Ramos (cell line): Measurements from ENCODE around the gene ANKRD17.
"Not testable (repeated sequence)": the region's sequence is repeated elsewhere in the genome, so short reads cannot be mapped to it uniquely, and the experiment has no call there.

Experiments used
- in situ Hi-C: fragments of 300-500 bp; cut with MboI; formaldehyde crosslinking; loops from one replicate; pipeline ENCODE4 v1.14.3; 2022; ENCODE audit warnings: low sequenced_read_pairs; ENCODE audit not compliant: unreplicated experiment

The ANKRD17 gene, protein sequence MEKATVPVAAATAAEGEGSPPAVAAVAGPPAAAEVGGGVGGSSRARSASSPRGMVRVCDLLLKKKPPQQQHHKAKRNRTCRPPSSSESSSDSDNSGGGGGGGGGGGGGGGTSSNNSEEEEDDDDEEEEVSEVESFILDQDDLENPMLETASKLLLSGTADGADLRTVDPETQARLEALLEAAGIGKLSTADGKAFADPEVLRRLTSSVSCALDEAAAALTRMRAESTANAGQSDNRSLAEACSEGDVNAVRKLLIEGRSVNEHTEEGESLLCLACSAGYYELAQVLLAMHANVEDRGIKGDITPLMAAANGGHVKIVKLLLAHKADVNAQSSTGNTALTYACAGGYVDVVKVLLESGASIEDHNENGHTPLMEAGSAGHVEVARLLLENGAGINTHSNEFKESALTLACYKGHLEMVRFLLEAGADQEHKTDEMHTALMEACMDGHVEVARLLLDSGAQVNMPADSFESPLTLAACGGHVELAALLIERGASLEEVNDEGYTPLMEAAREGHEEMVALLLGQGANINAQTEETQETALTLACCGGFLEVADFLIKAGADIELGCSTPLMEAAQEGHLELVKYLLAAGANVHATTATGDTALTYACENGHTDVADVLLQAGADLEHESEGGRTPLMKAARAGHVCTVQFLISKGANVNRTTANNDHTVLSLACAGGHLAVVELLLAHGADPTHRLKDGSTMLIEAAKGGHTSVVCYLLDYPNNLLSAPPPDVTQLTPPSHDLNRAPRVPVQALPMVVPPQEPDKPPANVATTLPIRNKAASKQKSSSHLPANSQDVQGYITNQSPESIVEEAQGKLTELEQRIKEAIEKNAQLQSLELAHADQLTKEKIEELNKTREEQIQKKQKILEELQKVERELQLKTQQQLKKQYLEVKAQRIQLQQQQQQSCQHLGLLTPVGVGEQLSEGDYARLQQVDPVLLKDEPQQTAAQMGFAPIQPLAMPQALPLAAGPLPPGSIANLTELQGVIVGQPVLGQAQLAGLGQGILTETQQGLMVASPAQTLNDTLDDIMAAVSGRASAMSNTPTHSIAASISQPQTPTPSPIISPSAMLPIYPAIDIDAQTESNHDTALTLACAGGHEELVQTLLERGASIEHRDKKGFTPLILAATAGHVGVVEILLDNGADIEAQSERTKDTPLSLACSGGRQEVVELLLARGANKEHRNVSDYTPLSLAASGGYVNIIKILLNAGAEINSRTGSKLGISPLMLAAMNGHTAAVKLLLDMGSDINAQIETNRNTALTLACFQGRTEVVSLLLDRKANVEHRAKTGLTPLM (N-terminal part only)

DNA sequence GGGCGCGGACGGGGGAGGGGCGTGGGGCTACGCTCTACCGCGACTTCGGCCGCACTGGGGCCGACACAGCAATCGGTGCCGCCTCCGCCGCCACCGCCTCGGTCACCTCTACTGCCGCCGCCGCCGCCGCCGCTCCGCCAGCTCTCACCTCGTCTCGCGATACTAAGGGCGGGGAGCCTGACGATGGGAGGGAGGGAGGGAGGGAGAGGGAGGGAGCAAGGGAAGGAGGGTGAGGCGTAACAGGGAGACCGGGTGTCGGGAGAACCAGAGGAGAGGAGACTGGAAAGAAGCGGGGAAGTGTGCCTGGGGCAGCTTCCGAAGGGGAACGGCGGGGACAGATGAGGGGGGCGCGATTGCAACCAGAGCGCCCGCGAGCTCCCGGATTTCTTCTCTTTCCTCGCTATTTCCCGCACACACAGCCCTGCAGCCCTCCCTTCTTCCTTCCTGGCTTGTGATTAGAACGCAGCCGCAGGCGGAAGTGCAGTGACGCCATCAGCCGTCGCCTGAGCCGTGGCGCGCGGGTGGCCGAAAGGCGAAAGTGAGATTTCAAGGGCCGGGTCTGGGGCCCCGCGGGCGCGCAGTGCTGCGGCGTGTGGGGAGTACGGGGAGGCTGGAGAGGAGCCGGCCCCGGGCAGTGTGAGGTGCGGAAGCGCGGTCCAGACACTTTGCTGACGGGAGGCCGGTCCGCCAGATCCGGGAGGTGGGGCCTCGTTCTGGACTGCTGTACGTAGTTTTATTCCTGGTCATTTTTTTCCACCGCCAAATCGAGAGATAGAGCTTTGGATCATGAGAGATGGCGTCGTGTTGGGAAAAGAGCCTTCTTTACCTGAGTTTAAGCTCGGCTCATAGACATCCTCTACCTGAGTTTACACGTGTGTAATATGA lies at the start of gene ANKRD17:
Gene ANKRD17 (minus strand): TSS at position 113 of the 885 bp plus-strand sequence. CDS start 130 bp downstream, outside the sequence.
- in situ Hi-C loops = loop anchor here (10.0 kb wide), 2 partner anchors 124 to 184 kb away; no protein-coding TSS in a partner anchor

DNA sequence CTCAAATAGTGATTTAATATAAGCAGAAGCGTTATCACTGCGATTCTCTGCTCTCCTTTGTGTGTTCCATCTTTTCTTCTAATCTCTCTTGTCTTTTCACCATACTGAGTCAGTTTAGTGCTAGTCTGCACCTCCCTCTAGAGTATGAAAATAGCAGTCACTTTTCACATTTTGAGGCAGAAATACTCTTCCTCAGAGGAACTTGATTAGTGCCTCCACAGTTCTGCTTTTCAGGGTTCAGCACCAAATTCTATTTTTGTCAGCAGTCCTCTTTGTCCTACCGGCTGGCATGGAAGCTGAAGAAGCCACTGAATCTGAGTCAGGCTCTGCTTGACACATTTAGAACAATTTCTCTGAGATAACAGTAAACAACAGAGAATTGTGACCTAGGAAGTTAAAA lies 49.7 kb upstream of the ANKRD17 start:
- in situ Hi-C loops = no loop called here

DNA sequence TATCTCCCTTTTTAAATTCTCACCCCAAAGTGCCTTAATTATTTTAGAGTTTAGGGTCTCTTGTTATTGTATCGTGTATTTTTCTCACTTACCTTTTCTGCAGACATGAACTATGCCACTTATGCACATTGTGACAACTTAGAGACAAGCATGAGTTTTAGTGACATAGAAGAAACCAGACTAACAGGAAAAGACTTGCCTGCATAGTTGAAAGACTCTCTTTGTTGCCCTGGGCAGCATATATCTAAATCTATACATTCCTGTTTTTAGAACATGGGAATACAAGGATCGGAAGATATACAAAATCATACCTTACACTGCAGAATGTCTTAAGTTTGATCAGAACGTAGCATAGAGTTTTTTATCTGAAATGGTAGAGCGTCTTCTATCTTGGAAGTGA lies 45.1 kb upstream of the ANKRD17 start:
- in situ Hi-C loops = no loop called here

DNA sequence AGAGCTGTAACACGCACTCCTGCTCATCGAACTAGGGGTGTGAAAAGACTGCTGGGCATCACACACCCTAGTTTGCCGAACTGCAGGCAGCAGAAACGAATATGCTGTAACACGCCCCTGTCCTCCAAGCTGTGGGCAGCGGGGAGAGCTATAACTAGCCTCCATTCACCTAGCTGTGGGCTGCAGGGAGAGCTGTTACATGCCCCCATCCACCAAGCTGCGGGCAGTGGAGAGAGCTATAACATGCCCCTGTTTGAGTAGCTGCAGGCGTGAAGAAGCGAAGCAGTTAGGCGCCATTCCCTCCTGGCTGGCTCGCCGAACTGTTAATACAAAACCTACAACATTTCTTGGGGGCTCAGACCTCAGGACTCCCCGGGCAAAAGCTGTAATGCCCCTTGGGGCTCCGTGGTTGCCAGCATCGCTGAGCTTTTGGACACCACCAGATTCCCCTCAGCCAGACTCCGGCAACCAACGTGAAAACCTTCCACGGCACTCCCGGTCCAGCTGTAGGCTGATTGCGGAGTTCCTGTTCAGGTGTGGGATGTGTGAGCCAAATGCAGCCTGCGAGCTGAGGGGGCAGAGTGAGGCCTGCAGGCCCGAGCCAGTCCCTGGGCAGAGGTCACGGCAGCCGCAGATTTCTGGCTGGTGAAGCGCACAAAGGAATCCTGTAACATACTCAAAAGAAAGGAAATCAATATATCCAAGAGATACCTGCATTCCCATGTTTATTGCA lies 41.1 kb upstream of the ANKRD17 start:
- in situ Hi-C loops = no loop called here

DNA sequence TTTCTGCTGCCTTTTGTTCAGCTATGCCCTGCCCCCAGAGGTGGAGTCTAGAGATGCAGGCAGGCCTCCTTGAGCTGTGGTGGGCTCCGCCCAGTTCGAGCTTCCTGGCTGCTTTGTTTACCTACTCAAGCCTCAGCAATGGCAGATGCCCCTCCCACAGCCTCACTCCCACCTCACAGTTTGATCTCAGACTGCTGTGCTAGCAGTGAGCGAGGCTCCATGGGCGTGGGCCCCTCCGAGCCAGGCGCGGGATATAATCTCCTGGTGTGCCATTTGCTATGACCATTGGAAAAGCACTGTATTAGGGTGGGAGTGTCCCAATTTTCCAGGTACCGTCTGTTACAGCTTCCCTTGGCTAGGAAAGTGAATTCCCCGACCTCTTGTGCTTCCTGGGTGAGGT lies 34.1 kb upstream of the ANKRD17 start:
- in situ Hi-C loops = not testable (repeated sequence)

DNA sequence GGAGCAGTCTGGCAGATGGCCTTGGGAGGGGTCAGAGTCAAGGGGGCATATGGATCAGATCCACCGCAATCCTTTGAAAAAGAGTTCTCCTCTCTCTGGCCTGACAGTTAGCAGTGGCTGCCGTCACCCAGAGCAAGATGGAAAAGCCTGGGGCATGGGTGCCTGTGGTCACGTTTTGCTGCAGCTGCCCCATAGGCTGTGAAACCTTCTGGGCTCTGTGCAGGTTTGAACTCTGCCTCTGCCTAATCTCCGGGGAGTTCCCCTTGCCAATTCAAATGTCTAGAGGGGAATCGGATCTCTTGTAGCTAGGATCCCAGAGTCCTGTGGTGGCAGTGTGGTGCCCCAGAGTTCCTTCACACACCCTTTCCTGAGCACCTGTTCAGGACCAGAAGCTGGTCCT lies 23.4 kb upstream of the ANKRD17 start:
- in situ Hi-C loops = no loop called here

DNA sequence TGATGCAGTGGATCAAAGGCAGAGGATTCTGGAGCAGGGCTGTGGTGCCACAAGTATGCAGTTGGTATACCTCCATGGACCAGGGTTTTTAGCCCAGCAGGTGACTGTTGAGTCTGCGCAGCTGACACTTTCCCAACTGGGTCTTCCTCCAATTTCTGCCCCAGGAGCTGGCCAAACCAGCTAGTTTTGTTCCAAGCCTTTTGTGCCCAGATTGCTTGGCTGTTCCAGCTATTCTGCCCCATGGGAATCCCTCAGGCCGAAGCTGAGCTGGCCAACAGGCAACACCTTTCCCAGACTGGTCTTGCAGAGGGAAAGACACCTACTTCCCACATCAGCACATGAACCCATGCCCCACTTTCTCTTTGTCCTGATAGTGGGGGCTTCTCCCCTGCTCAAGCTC lies 22.8 kb upstream of the ANKRD17 start:
- in situ Hi-C loops = no loop called here

DNA sequence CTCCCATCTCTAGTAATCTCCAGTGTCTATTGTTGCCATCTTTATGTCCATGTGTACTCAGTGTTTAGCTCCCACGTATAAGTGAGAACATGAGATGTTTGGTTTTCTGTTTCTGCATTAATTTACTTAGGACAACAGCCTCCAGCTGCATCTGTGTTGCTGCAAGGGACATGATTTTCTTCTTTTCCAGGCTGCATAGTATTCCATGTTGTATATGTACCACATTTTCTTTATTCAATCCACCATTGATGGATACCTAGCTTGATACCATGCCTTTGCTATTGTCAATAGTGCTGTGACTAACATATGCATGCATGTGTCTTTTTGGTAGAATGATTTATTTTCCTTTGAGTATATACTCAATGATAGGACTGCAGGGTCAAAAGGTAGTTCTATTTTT lies 18.6 kb upstream of the ANKRD17 start:
- in situ Hi-C loops = no loop called here

DNA sequence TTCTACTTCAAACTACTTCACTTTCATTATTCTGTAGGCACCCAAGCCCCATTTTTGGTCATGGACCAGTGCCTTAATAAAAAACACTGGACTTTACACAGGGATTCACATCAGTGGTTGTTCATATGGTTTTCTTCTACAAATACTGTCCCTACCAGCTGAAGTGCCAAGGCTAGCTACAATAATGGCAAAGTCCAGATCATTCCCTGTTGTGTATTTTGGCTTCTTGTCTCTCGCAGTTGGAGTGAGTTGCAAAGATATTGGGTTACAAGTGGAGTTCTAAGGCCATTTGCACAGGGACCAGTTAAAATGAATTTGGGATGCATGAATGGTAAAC lies 16.7 kb upstream of the ANKRD17 start:
- in situ Hi-C loops = no loop called here

DNA sequence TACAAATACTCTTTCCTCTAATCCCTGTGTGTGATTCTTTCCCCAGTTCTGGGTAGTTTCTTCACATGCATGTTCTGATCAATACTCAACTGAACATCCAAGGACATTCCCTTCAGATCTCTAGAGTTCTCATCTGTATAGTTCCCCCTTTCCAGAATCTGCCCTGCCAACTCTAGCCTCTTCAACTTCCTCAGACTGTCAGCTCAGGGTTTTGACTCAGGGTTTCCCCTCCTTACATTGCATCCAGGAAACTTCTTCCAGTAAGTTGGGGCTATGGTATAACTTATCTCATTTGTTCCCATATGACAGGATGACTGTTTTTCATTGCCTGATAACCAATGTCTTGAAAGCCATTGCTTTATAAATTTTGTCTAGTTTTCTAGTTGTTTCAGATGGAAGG lies 14.2 kb upstream of the ANKRD17 start:
- in situ Hi-C loops = no loop called here

DNA sequence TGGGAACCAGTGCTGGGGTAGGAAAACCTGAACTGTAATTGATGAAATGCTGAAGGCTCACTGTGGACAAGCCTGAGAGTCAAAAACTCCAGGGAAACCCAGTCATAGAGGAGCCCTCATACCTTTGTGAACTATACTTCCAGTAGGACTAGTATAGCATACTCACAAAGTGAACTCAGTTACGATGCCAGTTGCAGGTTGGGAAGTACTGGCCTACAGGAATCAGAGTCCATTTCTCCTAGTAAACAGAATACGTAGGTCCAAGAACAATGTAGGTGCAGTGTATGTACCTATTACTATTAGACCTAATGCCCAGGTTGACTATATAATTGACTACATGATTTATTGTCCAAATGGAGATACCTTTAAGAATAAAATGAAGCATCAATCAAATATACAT lies 8.5 kb upstream of the ANKRD17 start:
- in situ Hi-C loops = no loop called here

DNA sequence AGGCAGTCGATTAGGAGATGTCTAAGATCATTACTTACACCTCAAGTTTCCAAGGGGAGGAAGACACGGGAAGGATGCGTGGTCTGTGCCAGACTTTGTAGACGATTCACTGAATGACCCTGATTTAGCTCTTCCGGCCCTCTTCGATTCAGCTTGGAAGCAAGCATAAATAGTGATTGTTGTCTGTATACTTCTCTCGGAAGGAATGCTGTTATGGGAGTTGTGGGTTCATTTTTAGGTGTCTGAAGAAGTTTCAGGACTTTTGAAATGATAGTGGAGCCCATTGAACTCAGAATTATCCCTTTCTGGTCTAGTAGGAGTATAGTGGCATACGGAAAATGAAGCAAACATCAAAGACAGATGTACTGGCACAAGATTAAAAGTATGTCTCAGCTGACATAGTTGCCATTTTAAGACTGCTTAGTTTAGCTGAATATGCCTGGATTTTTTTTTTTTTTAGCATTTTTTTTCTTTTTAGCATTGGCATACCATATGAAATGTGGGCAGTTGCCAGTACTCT lies 1.0 kb upstream of the ANKRD17 start:
- in situ Hi-C loops = loop anchor here (10.0 kb wide), 2 partner anchors 125 to 185 kb away; no protein-coding TSS in a partner anchor

DNA sequence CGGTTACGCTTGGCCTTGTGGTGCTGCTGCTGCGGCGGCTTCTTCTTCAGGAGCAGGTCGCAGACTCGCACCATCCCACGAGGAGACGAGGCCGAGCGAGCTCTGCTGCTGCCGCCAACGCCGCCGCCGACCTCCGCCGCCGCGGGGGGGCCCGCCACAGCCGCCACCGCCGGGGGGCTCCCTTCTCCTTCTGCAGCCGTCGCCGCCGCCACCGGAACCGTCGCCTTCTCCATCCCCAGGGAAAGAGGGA lies 237 bp downstream of the ANKRD17 start:
- in situ Hi-C loops = loop anchor here (10.0 kb wide), 2 partner anchors 124 to 184 kb away; no protein-coding TSS in a partner anchor

DNA sequence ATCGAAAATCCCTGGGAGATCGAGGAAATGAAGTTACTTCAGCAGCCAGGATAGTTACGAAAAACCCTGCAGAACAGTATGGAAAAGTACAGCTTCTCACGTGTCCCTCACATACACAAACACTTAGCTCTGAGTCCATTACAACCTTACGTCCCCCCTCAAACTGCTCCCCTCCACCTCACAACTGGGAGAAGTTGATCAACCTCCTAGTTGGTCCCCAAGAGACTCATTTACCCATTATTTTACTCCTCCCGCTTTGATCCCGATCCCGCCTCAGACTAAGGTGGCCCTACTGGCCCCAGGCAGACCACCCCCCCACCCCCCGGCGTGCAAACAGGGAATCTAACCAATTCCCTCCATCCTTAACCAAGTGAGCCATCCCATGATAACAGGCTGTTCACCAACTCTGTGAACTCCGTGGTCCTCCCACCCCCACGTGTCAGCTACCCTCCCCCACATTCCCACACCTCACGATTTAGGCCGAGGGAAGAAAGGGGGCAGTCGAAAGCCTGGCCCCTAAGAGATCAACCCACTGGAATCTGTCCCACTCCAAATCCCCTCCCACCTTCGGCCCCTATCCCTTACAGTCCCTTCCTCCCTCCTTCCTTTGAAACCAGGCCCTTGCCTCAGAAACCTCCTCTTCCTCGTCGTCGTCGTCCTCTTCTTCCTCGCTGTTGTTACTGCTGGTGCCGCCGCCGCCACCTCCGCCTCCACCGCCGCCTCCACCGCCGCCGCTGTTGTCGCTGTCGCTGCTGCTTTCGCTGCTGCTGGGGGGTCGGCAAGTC lies 755 bp downstream of the ANKRD17 start:
- in situ Hi-C loops = loop anchor here (10.0 kb wide), 2 partner anchors 123 to 183 kb away; no protein-coding TSS in a partner anchor

DNA sequence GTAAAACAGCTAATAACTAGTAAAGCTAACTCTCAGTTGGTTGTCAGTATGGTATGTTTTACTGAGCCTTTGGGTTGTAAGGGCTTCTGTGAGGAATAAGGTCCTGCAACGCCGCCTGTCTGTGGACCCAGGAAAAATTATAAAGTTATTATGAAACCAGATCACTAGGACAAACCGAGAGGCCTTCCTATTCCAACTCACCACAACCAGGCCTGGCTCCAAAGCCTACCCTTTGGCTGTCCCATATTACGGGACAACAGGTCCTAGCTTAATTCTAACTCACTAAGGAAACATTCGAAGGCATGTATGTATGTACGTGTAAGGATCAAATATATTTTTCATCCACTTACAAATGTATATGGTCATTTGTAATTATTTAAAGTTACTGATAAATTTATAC lies 1.4 kb downstream of the ANKRD17 start:
- in situ Hi-C loops = loop anchor here (10.0 kb wide), 2 partner anchors 122 to 182 kb away; no protein-coding TSS in a partner anchor

DNA sequence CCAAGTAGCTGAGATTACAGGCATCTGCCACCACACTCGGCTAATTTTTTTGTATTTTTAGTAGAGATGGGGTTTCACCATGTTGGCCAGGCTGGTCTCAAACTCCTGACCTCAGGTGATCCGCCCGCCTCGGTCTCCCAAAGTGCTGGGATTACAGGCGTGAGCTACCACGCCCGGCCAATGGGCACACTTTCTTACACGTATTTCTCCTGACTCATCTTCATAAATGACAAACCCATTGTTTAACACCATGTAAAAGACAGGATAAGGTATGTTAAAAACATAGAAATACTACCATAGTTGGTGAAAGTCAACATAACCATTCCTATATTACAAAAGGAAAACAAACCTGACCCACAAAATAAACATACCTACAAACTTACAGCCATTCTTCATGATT lies 2.8 kb downstream of the ANKRD17 start:
- in situ Hi-C loops = loop anchor here (10.0 kb wide), 2 partner anchors 121 to 181 kb away; no protein-coding TSS in a partner anchor

DNA sequence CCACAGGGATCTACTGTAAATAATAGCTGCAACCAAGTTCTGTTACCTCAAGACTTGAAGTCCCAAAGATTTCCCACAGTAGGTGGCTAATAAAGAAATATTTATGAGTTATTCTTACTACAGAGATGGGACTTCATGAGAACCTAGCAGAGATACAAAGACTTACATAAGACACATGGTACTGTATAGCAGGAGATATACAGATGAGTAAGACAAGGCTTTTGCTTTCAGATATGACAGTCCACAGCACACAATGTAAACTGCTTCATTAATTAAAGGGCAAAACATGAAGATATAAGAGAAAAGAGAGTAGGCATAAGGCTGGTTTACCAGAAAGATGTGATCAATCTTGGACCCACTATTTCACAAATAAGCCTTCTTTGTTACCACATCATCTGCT lies 6.6 kb downstream of the ANKRD17 start:
- in situ Hi-C loops = loop anchor here (10.0 kb wide), 2 partner anchors 117 to 177 kb away; no protein-coding TSS in a partner anchor

DNA sequence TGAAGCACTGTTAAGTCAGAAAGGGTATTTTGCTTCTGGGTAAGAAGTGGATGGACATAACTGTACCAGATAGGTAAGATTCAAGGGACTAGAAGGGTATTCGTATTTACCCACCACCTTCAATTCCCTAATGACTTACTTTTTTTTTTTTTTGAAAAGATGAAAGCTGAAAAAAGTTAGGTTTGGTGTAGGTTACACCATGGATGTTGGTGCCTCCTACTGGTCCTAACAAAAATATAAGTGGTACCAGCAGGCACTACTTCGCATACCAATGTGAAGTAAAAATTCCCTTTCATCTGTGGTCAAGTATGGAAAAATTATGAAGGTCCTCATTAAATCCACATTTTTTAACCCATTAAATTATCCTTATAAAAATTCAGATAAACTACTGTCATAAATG lies 7.2 kb downstream of the ANKRD17 start:
- in situ Hi-C loops = loop anchor here (10.0 kb wide), 2 partner anchors 117 to 177 kb away; no protein-coding TSS in a partner anchor
